Thyroid gland (tissue), 4 donors: ENCODE measurements around the gene COQ3. TPM values are rescaled to one million over a fixed set of nuclear protein-coding genes. Genes with fewer than 3 reads are reported as not detected.

Experiments
- DNase-seq, 2 donors: peaks; one replicate each; pipeline ENCODE4 v3.0.0-alpha.2; 2019
- H3K27ac ChIP-seq, 3 donors: fragments of 200-600 bp; sonication (generic); 1 replicate in 2 of 3; 2 replicates in 1 of 3; pipeline ENCODE4 v1.5.1; 2016 to 2019; ENCODE audit warnings: mild to moderate bottlenecking in 1 of 3, moderate library complexity in 1 of 3
- H3K27me3 ChIP-seq: fragments of 200-600 bp; sonication (generic); one replicate; pipeline ENCODE4 v1.5.1; 2019
- H3K36me3 ChIP-seq, 2 donors: fragments of 200-600 bp; sonication (generic); one replicate each; pipeline ENCODE4 v1.5.1; 2016 to 2019
- H3K4me1 ChIP-seq, 2 donors: fragments of 200-600 bp; sonication (generic); one replicate each; pipeline ENCODE4 v1.5.1; 2017 to 2019
- H3K4me3 ChIP-seq, 3 donors: fragments of 200-600 bp; sonication (generic); replicated peaks in 1 of 3; 1 replicate in 2 of 3; 2 replicates in 1 of 3; pipeline ENCODE4 v1.5.1; 2016; ENCODE audit warnings: mild to moderate bottlenecking in 1 of 3
- H3K9me3 ChIP-seq: fragments of 200-600 bp; sonication (generic); one replicate; pipeline ENCODE4 v1.5.1; 2017
- CTCF ChIP-seq, 6 experiments: fragments of 200-600 bp in 3 of 6; fragments of 450-650 bp in 3 of 6; sonication (generic) in 3 of 6; IDR thresholded peaks; one replicate each; pipeline ENCODE4 v1.5.1; 2016 to 2019; ENCODE audit warnings: antibody characterized with exemption in 6 of 6, mild to moderate bottlenecking in 2 of 6, inconsistent platforms in 1 of 6, moderate library complexity in 1 of 6
- POLR2A ChIP-seq, 2 donors: fragments of 450-650 bp; IDR thresholded peaks; one replicate each; pipeline ENCODE4 v1.6.1; 2017; ENCODE audit warnings: antibody characterized with exemption in 2 of 2, mild to moderate bottlenecking in 2 of 2, moderate library complexity in 1 of 2
- WGBS, 2 donors: methylation state at CpG; one replicate each; pipeline ENCODE4 v1.1.5; 2017; 5-methylcytosine and 5-hydroxymethylcytosine counted together
- intact Hi-C: fragments of 100-400 bp; cut with DNase I; formaldehyde crosslinking; loops from one replicate; pipeline ENCODE4 v1.15.1; 2023
- total RNA-seq, 4 donors: library from RNA; depleted of rRNA; stranded (reverse); fragments of >200 nt; gene quantifications; one replicate each; pipeline ENCODE4 v1.2.3, GENCODE V29; 2016

The COQ3 gene
- total RNA-seq, 4 donors from 2014 or later = 5.2 to 7.0 (median 5.8) TPM

GRCh38 chr6:99412065-99412464 is 18.1 kb upstream of the COQ3 start:
- Histone ChIP-seq H3K36me3 (peaks cover 10 to 17% of the 10 kb centered on the region in 2 donors), H3K27ac (no peak overlapping the region), H3K27me3 (no peaks in the 10 kb centered on the region), H3K4me1 (no peaks in the 10 kb centered on the region), H3K4me3 (no peak overlapping the region), H3K9me3 (no peaks in the 10 kb centered on the region)
- 90 to 91% methylated on average over 1 of the region's 1 CpG for WGBS, 2 donors
- TF ChIP-seq POLR2A (IDR thresholded peaks at IDR 0.05) = no peak
- no peak for TF ChIP-seq CTCF (IDR thresholded peaks at IDR 0.05)
- DNase-seq = no peak
- intact Hi-C loops = no loop called here

- no peaks in the 10 kb centered on the region for H3K9me3 ChIP-seq
- intact Hi-C loops = loop anchor here (10.0 kb wide), 1 partner anchor 75 kb away; no protein-coding TSS in a partner anchor
- H3K27ac ChIP-seq = no peak overlapping the region
- H3K36me3 ChIP-seq = peaks cover 34 to 41% of the 10 kb centered on the region in 2 donors
- no peaks in the 10 kb centered on the region for H3K27me3 ChIP-seq
- no peak for DNase-seq
- H3K4me3 ChIP-seq = no peak overlapping the region
- H3K4me1 ChIP-seq = no peaks in the 10 kb centered on the region
- TF ChIP-seq CTCF (IDR thresholded peaks at IDR 0.05) (no peak), POLR2A (IDR thresholded peaks at IDR 0.05) (no peak)
Measured at GRCh38 chr6:99409672-99410071, 15.7 kb upstream of the COQ3 start.

- DNase-seq = no peak
- TF ChIP-seq POLR2A (IDR thresholded peaks at IDR 0.05) = no peak
- TF ChIP-seq CTCF (IDR thresholded peaks at IDR 0.05) = no peak
- intact Hi-C loops = loop anchor here (10.0 kb wide), 1 partner anchor 72 kb away; no protein-coding TSS in a partner anchor
- peaks cover 49 to 67% of the 10 kb centered on the region in 2 donors for H3K36me3 ChIP-seq
- H3K4me3 ChIP-seq = no peak overlapping the region
- no peaks in the 10 kb centered on the region for H3K9me3 ChIP-seq
- 80 to 82% methylated on average over 7 of the region's 7 CpGs for WGBS, 2 donors
- H3K27me3 ChIP-seq = no peaks in the 10 kb centered on the region
- H3K4me1 ChIP-seq = no peaks in the 10 kb centered on the region
- no peak overlapping the region for H3K27ac ChIP-seq
Measured at GRCh38 chr6:99407076-99407475, 13.1 kb upstream of the COQ3 start.

DNA sequence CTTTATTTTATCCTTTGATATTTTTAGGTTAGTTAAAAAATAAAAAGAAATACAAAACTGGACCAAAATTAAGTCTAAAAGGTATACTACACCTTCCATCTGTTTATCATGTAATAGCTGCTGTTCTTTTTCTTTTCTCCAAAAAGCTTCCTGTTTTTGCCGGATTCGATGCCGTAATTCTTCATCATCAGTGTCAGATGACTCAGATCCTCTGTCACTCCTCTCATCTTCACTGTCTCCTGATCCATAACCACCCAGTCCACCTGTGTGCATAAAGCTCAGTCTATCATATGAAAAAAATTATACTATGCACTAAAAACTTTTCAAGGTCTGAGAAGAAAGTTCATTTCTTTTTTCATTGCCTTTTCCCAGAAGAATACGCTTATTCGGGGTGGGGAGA is 8.5 kb upstream of the COQ3 start:
- 89 to 94% methylated on average over 5 of the region's 5 CpGs for WGBS, 2 donors
- Histone ChIP-seq H3K4me3 (no peak overlapping the region), H3K36me3 (peaks cover 60 to 85% of the 10 kb centered on the region in 2 donors), H3K9me3 (no peaks in the 10 kb centered on the region), H3K27ac (no peak overlapping the region), H3K4me1 (no peaks in the 10 kb centered on the region), H3K27me3 (no peaks in the 10 kb centered on the region)
- TF ChIP-seq CTCF (IDR thresholded peaks at IDR 0.05) (no peak), POLR2A (IDR thresholded peaks at IDR 0.05) (no peak)
- no peak for DNase-seq
- intact Hi-C loops = loop anchor here (10.0 kb wide), 1 partner anchor 68 kb away; no protein-coding TSS in a partner anchor

DNA sequence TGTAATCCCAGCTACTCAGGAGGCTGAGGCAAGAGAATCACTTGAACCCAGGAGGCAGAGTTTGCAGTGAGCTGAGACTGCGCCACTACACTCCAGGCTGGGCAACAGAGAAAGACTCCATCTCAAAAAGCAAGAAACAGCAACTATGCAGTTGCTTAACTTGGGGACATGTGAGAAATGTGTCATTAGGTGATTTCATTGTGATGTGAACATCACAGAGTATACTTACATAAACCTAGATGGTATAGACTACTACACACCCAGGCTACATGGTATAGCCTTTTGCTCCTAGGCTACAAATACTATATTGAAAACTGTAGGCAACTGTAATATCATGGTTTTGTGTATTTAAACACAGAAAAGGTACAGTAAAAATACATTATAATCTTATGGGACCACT is 3.3 kb upstream of the COQ3 start:
- Histone ChIP-seq H3K9me3 (no peaks in the 10 kb centered on the region), H3K36me3 (peaks cover 17 to 33% of the 10 kb centered on the region in 2 donors), H3K4me1 (no peaks in the 10 kb centered on the region), H3K4me3 (no peak overlapping the region), H3K27me3 (no peaks in the 10 kb centered on the region), H3K27ac (no peak overlapping the region)
- no peak for TF ChIP-seq POLR2A (IDR thresholded peaks at IDR 0.05)
- no peak for TF ChIP-seq CTCF (IDR thresholded peaks at IDR 0.05)
- intact Hi-C loops = no loop called here
- WGBS, 2 donors = 27 to 100% methylated on average over 1 of the region's 1 CpG
- DNase-seq = no peak
